A549 (cell line): Measurements from ENCODE around the gene RGS6.

Source experiments
- CTCF ChIP-seq: fragments of >200 bp; sonication (Bioruptor Twin); formaldehyde crosslinking; IDR thresholded peaks from 3 replicates; pipeline ENCODE4 v1.5.1; 2016
- GATA3 ChIP-seq: IDR thresholded peaks from 2 replicates; pipeline ENCODE4 v1.6.1; 2012; ENCODE audit warnings: borderline replicate concordance
- NR3C1 ChIP-seq: fragments of >200 bp; sonication (Bioruptor Twin); formaldehyde crosslinking; IDR thresholded peaks from 3 replicates; pipeline ENCODE4 v1.6.1; 2017

- TF ChIP-seq CTCF, result no peak
- no peak for TF ChIP-seq GATA3
- no peak for TF ChIP-seq NR3C1
Observed at GRCh38 chr14:72433511-72433910, 501.3 kb downstream of the RGS6 start.
